ENCODE data around the gene OPCML. TPM values are rescaled to one million over a fixed set of nuclear protein-coding genes. Genes with fewer than 3 reads are reported as not detected.

The OPCML gene
- total RNA-seq, 1 experiment from 2014 or later, result not detected

DNA sequence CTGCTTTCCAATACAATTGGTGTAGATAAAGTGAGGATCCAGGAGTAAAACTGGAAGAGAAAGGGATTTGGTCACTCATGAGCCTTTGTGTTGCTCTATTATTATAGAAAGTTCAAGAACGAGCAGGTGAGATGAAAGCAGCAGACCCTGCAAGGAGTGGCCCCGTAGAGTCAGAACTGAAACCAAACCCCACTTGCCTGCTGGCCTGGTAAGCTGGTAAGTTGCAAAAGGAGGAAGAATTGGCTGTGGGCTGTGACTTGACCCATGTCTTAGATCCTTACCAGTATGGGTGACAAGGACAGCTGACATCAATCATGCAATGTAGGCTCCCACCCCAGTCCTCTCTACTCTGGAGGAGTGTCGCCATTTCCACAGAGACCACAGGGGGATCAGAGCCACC, 201.3 kb downstream of the OPCML start:
- H3F3A ChIP-seq (ENCODE audit: insufficient read depth, low read depth), result no peaks in the 10 kb centered on the region
- H3K79me2 ChIP-seq (ENCODE audit: low read depth), result no peaks in the 10 kb centered on the region
- POLR2A ChIA-PET (ENCODE audit: unreplicated experiment), result no interaction called here
- no peaks in the 10 kb centered on the region for H3K4me1 ChIP-seq (replicated peaks; ENCODE audit: insufficient read depth)
- no peaks in the 10 kb centered on the region for H3K9me2 ChIP-seq (ENCODE audit: insufficient read depth)
- H3K36me3 ChIP-seq (ENCODE audit: low read depth), result no peaks in the 10 kb centered on the region
- H2AFZ ChIP-seq, result no peak overlapping the region
- no peak overlapping the region for H3K27ac ChIP-seq
- no peak for DNase-seq
- BruUV-seq (replicated peaks), result no TSS peak
- intact Hi-C loops (cut with micrococcal nuclease; ENCODE audit: unreplicated experiment), result no loop called here
- no peak for TF ChIP-seq EZH2 (IDR thresholded peaks at IDR 0.05; ENCODE audit: low read depth)
- TF ChIP-seq CTCF (conservative IDR thresholded peaks at IDR 0.05), result no peak
- H3K4me3 ChIP-seq, result no peak overlapping the region
- no peak overlapping the region for H3K4me2 ChIP-seq
- CTCF ChIA-PET, result no interaction called here
- H3K27me3 ChIP-seq (ENCODE audit: insufficient read depth, low read depth), result 0 out of 2 replicates have a peak, but pooled peaks cover 3% of the 10 kb centered on the region
- H3K9me3 ChIP-seq (ENCODE audit: insufficient read depth, low read depth), result no peaks in the 10 kb centered on the region
- no peaks in the 10 kb centered on the region for H4K20me1 ChIP-seq (ENCODE audit: insufficient read depth)

DNA sequence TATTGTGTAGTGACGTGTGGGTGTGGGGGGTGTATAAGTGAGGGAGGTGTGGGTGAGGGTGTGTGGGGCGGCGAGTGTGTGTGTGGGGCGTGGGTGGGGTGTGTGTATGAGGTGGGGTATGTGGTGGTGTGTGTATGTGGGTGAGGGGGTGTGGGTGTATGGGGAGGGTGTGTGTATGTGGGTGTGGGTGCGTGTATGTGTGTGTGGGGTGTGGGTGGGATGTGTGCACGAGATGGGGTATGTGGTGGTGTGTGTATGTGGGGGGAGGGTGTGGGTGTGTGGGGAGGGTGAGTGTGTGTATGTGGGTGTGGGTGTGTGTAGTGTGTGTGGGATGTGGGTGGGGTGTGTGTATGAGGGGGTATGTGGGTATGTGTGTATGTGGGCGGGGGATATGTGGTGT, 205.5 kb downstream of the OPCML start:
- DNase-seq, result no peak
- no TSS peak for BruUV-seq (replicated peaks)
- ChIA-PET POLR2A (ENCODE audit: unreplicated experiment) (no interaction called here), CTCF (no interaction called here)
- H3K79me2 ChIP-seq (ENCODE audit: low read depth), result no peaks in the 10 kb centered on the region
- H3K27me3 ChIP-seq (ENCODE audit: insufficient read depth, low read depth), result peaks cover 10% of the 10 kb centered on the region; the same call in 1 of the 2 replicates
- no peaks in the 10 kb centered on the region for H3K4me1 ChIP-seq (replicated peaks; ENCODE audit: insufficient read depth)
- intact Hi-C loops (cut with micrococcal nuclease; ENCODE audit: unreplicated experiment), result no loop called here
- H3K36me3 ChIP-seq (ENCODE audit: low read depth), result no peaks in the 10 kb centered on the region
- no peak overlapping the region for H3K27ac ChIP-seq
- TF ChIP-seq EZH2 (IDR thresholded peaks at IDR 0.05; ENCODE audit: low read depth), result no peak
- H4K20me1 ChIP-seq (ENCODE audit: insufficient read depth), result no peaks in the 10 kb centered on the region
- H3K4me3 ChIP-seq, result no peak overlapping the region
- no peaks in the 10 kb centered on the region for H3K9me2 ChIP-seq (ENCODE audit: insufficient read depth)
- no peak overlapping the region for H3K4me2 ChIP-seq
- no peaks in the 10 kb centered on the region for H3F3A ChIP-seq (ENCODE audit: insufficient read depth, low read depth)
- no peaks in the 10 kb centered on the region for H3K9me3 ChIP-seq (ENCODE audit: insufficient read depth, low read depth)
- no peak overlapping the region for H2AFZ ChIP-seq

DNA sequence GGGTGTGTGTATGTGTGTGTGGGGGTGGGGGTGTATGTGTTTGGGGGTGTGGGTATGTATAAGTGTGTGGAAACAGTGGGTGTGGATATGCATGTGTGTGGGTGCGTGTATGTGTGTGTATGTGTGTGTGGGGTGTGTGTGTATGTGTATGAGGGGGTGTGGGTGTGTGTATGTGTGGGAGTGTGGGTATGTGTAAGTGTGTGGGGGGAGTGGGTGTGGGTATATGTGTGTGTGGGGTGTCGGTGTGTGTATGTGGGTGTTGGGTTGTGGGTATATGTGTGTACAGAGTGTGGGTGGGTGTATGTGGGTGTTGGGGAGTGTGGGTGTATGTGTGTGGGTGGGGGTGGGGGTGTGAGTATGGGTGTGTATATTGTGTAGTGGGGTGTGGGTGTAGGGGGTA, 206.0 kb downstream of the OPCML start:
- H3K4me2 ChIP-seq, result no peak overlapping the region
- CTCF ChIA-PET, result no interaction called here

More for the DNA sequence above, 206.0 kb downstream of the OPCML start:
- intact Hi-C loops (cut with micrococcal nuclease; ENCODE audit: unreplicated experiment), result no loop called here
- H3K27me3 ChIP-seq (ENCODE audit: insufficient read depth, low read depth), result peaks cover 14% of the 10 kb centered on the region; the same call in 1 of the 2 replicates
- H3K27ac ChIP-seq, result no peak overlapping the region
- no peaks in the 10 kb centered on the region for H3K9me2 ChIP-seq (ENCODE audit: insufficient read depth)
- TF ChIP-seq EZH2 (IDR thresholded peaks at IDR 0.05; ENCODE audit: low read depth), result no peak
- no peak for TF ChIP-seq CTCF (conservative IDR thresholded peaks at IDR 0.05)
- H3K9me3 ChIP-seq (ENCODE audit: insufficient read depth, low read depth), result no peaks in the 10 kb centered on the region
- H4K20me1 ChIP-seq (ENCODE audit: insufficient read depth), result no peaks in the 10 kb centered on the region
- no peaks in the 10 kb centered on the region for H3F3A ChIP-seq (ENCODE audit: insufficient read depth, low read depth)
- no peak overlapping the region for H2AFZ ChIP-seq
- H3K79me2 ChIP-seq (ENCODE audit: low read depth), result no peaks in the 10 kb centered on the region
- DNase-seq, result no peak
- POLR2A ChIA-PET (ENCODE audit: unreplicated experiment), result no interaction called here
- H3K4me1 ChIP-seq (replicated peaks; ENCODE audit: insufficient read depth), result no peaks in the 10 kb centered on the region
- no peak overlapping the region for H3K4me3 ChIP-seq
- no TSS peak for BruUV-seq (replicated peaks)
- no peaks in the 10 kb centered on the region for H3K36me3 ChIP-seq (ENCODE audit: low read depth)

Measured in PC-9 (cell line).